Measurements from ENCODE around the gene SETD4. TPM values are rescaled to one million over a fixed set of nuclear protein-coding genes. Genes with fewer than 3 reads are reported as not detected.

Gene SETD4
- total and polyA plus RNA-seq, 2 donors (not counting 3 experiments of a cell fraction or from before 2014, with no cell fraction given) = 13.0 to 25.1 TPM

DNA sequence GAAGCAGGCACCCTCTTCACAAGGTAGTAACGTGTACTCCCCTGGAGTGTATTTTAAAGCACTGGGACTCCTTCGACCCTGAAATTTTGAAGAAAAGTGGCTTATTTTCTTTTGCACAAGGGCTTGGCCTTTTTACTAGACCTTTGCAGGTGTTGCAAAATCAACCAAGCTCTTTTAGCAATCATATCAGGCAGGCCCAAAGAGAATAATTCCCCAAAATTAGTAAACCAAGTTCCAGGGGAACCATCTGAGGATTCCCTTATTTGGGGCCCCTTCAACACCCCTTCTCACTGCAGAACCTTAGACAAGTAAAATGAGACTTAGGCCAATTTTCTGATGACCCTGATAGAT, 37.8 kb upstream of the SETD4 start:
- no peaks in the 10 kb centered on the region for H3K9me1 ChIP-seq (replicated peaks; ENCODE audit: control insufficient read depth, extremely low read depth, insufficient read depth, low read length)
- H3K79me2 ChIP-seq (ENCODE audit: control insufficient read depth, insufficient read depth, low read length) = no peaks in the 10 kb centered on the region
- H3K9ac ChIP-seq (replicated peaks; ENCODE audit: extremely low read depth, insufficient read depth, low read length) = no peak overlapping the region
- BruUV-seq (replicated peaks) = no TSS peak
- peaks cover 5% of the 10 kb centered on the region for H3K9me3 ChIP-seq (replicated peaks; ENCODE audit: control insufficient read depth, insufficient read depth, low read length)
- intact Hi-C loops (cut with micrococcal nuclease) = no loop called here
- H3K27ac ChIP-seq (ENCODE audit: insufficient read depth, low read depth, low read length) = no peak overlapping the region
- dilution Hi-C loops (cut with MboI; ENCODE audit: extremely low pct_ligation_motif_present, low sequenced_read_pairs) = no loop called here
- no peak overlapping the region for H2AFZ ChIP-seq (ENCODE audit: low read depth, low read length)
- H3K36me3 ChIP-seq (ENCODE audit: control insufficient read depth in 2 of 2, extremely low read depth in 1 of 2, insufficient read depth in 2 of 2, low read length in 2 of 2) = no peaks in the 10 kb centered on the region
- DNase-seq (ENCODE audit: low read depth, low spot score) (no peak), FAIRE-seq (no peak)
- H3K4me1 ChIP-seq (ENCODE audit: control insufficient read depth, extremely low read depth, insufficient read depth, low read length) = peaks cover 3% of the 10 kb centered on the region
- no peak overlapping the region for H3K4me3 ChIP-seq (replicated peaks in 1 of 3; ENCODE audit: insufficient read depth in 1 of 3, low read depth in 1 of 3, low read length in 3 of 3)
- peaks cover 19 to 21% of the 10 kb centered on the region in 2 experiments for H3K27me3 ChIP-seq (ENCODE audit: control insufficient read depth in 2 of 2, insufficient read depth in 2 of 2, low read length in 2 of 2)
- POLR2A ChIA-PET = no interaction called here
- CTCF ChIA-PET = interaction anchor here (1.5 kb wide), 1 partner anchor 25 kb away, joined by 4 read pairs; no protein-coding TSS in a partner anchor
- H4K20me1 ChIP-seq (replicated peaks; ENCODE audit: control insufficient read depth, extremely low read depth, insufficient read depth, low read length) = no peaks in the 10 kb centered on the region
- no peak overlapping the region for H3K4me2 ChIP-seq (ENCODE audit: insufficient read depth, low read length)
- TF ChIP-seq JUN (IDR thresholded peaks at IDR 0.05; ENCODE audit: borderline replicate concordance, insufficient read depth, insufficient read length, low read depth) = no peak
- TF ChIP-seq POLR2A (IDR thresholded peaks at IDR 0.05; ENCODE audit: low read depth, low read length) = no peak
- no peak for TF ChIP-seq FOS (IDR thresholded peaks at IDR 0.05; ENCODE audit: borderline replicate concordance, insufficient read depth, low read length)
- TF ChIP-seq, protein P1, sequence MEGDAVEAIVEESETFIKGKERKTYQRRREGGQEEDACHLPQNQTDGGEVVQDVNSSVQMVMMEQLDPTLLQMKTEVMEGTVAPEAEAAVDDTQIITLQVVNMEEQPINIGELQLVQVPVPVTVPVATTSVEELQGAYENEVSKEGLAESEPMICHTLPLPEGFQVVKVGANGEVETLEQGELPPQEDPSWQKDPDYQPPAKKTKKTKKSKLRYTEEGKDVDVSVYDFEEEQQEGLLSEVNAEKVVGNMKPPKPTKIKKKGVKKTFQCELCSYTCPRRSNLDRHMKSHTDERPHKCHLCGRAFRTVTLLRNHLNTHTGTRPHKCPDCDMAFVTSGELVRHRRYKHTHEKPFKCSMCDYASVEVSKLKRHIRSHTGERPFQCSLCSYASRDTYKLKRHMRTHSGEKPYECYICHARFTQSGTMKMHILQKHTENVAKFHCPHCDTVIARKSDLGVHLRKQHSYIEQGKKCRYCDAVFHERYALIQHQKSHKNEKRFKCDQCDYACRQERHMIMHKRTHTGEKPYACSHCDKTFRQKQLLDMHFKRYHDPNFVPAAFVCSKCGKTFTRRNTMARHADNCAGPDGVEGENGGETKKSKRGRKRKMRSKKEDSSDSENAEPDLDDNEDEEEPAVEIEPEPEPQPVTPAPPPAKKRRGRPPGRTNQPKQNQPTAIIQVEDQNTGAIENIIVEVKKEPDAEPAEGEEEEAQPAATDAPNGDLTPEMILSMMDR (IDR thresholded peaks at IDR 0.05; ENCODE audit: extremely low read depth in 1 of 2, insufficient read depth in 1 of 2, low read depth in 1 of 2, low read length in 2 of 2) = no peak
- no peak for TF ChIP-seq MYC (IDR thresholded peaks at IDR 0.05; ENCODE audit: low read depth, low read length)
- TF ChIP-seq GATA2 (IDR thresholded peaks at IDR 0.05; ENCODE audit: insufficient read depth, insufficient read length, low read depth, low read length) = no peak
- no peak for TF ChIP-seq POLR2AphosphoS5 (IDR thresholded peaks at IDR 0.05; ENCODE audit: insufficient read depth, low read depth, low read length)
- no peak for TF ChIP-seq EZH2 (IDR thresholded peaks at IDR 0.05; ENCODE audit: borderline replicate concordance, low read depth, low read length, severe bottlenecking)
- no peak for TF ChIP-seq MAX (IDR thresholded peaks at IDR 0.05; ENCODE audit: insufficient read depth, insufficient read length)

All from endothelial cell of umbilical vein (primary cell).